AML-193 (cell line): ENCODE measurements around the gene ZC2HC1B.
A peak's percentile ranks its signal among the peaks of the same experiment; 100 is the strongest.

Experiments
- DNase-seq, 2 experiments: peaks; one replicate each; lab custom pipeline; 2025; lab: John Stamatoyannopoulos, UW

Gene ZC2HC1B

GRCh38 chr6:143961886-143962878 is 97.9 kb downstream of the ZC2HC1B start:
- no peak for DNase-seq

- DNase-seq: no peak
Observed at GRCh38 chr6:143963158-143963919, 99.1 kb downstream of the ZC2HC1B start.

- DNase-seq: no peak
Observed at GRCh38 chr6:143964674-143965081, 100.4 kb downstream of the ZC2HC1B start.

- DNase-seq: peak; percentile 94 to 98
Observed at GRCh38 chr6:143965503-143966171, 101.4 kb downstream of the ZC2HC1B start.

- DNase-seq: peak; percentile 34 to 35
Observed at GRCh38 chr6:143966312-143966711, 102.0 kb downstream of the ZC2HC1B start.

GRCh38 chr6:143967706-143968376 is 103.6 kb downstream of the ZC2HC1B start:
- peak; percentile 88 to 92 for DNase-seq

GRCh38 chr6:143969077-143969476 is 104.8 kb downstream of the ZC2HC1B start:
- DNase-seq: no peak

GRCh38 chr6:143970456-143971218 is 106.4 kb downstream of the ZC2HC1B start:
- DNase-seq: no peak

GRCh38 chr6:143971482-143972205 is 107.4 kb downstream of the ZC2HC1B start:
- no peak for DNase-seq

GRCh38 chr6:143973097-143973966 is 109.1 kb downstream of the ZC2HC1B start:
- no peak for DNase-seq

- no peak for DNase-seq
Observed at GRCh38 chr6:143974089-143974488, 109.8 kb downstream of the ZC2HC1B start.

- no peak for DNase-seq
Observed at GRCh38 chr6:143976806-143977349, 112.6 kb downstream of the ZC2HC1B start.

- no peak for DNase-seq
Observed at GRCh38 chr6:143980921-143981320, 116.6 kb downstream of the ZC2HC1B start.

GRCh38 chr6:143982968-143983367 is 118.7 kb downstream of the ZC2HC1B start:
- DNase-seq: no peak

GRCh38 chr6:143984666-143985065 is 120.4 kb downstream of the ZC2HC1B start:
- DNase-seq: no peak

- DNase-seq: no peak
Observed at GRCh38 chr6:143986463-143987065, 122.3 kb downstream of the ZC2HC1B start.
